HepG2 (cell line): ENCODE data around the gene PNLIPRP3. TPM values are rescaled to one million over a fixed set of nuclear protein-coding genes. Genes with fewer than 3 reads are reported as not detected.

ENCODE experiments used
- ATAC-seq: fragments of 200-7000 bp; cut with Tn5 transposase; 3 replicates; pipeline ENCODE4 v1.9.1; 2020; ENCODE audit warnings: mild to moderate bottlenecking, moderate library complexity
- BruUV-seq: library from RNA; stranded (reverse); fragments of 400-500 nt; replicated peaks from 2 replicates; lab custom pipeline; 2021; lab: Mats Ljungman, UMichigan
- CTCF ChIA-PET: fragments of 300-600 bp; formaldehyde crosslinking; extraction: SDS; loops from one replicate; lab custom pipeline; 2021; ENCODE audit warnings: low total read pairs, inconsistent platforms, low intra/inter-chr PET ratio; lab: Yijun Ruan, JAX
- POLR2A ChIA-PET: fragments of 350-600 bp; sonication (Branson Sonifier 250); formaldehyde crosslinking; loops from one replicate; lab custom pipeline; 2020; ENCODE audit warnings: antibody characterized with exemption, inconsistent platforms; lab: Yijun Ruan, JAX
- DNase-seq: peaks from one replicate; pipeline ENCODE4 v3.0.0-alpha.2; 2015; ENCODE audit warnings: low spot score
- FAIRE-seq: peaks from 3 replicates; lab custom pipeline; 2011; peaks lifted over from hg19 to GRCh38; lab: Jason Lieb, UNC
- H2AFZ ChIP-seq: one replicate; pipeline ENCODE4 v1.6.1; 2011; ENCODE audit warnings: low read length, inconsistent platforms
- H3K27ac ChIP-seq: fragments of 300-600 bp; 3 replicates; pipeline ENCODE4 v1.8.0; 2011; ENCODE audit warnings: mixed run types, mild to moderate bottlenecking, mixed read lengths, low read length, inconsistent platforms; ENCODE audit not compliant: insufficient read depth; ENCODE audit errors: extremely low read length
- H3K27me3 ChIP-seq, 2 experiments: fragments of 200-600 bp in 1 of 2; 2 replicates in 1 of 2; 3 replicates in 1 of 2; pipeline versions ENCODE4 v1.6.0 to v1.8.0; 2011; ENCODE audit warnings: low read length in 2 of 2, mild to moderate bottlenecking in 2 of 2, moderate library complexity in 2 of 2, inconsistent platforms in 1 of 2; ENCODE audit not compliant: insufficient read depth in 2 of 2, control insufficient read depth in 1 of 2
- H3K36me3 ChIP-seq, 2 experiments: fragments of 200-600 bp in 1 of 2; replicated peaks in 1 of 2; 2 replicates in 1 of 2; 3 replicates in 1 of 2; pipeline versions ENCODE4 v1.5.1 to v1.8.0; 2011; ENCODE audit warnings: low read length in 2 of 2, inconsistent platforms in 1 of 2; ENCODE audit not compliant: insufficient read depth in 2 of 2, control insufficient read depth in 1 of 2
- H3K4me1 ChIP-seq: 2 replicates; pipeline ENCODE4 v1.5.1; 2012; ENCODE audit warnings: low read length, inconsistent platforms; ENCODE audit not compliant: insufficient read depth
- H3K4me2 ChIP-seq: 2 replicates; pipeline ENCODE4 v1.6.0; 2011; ENCODE audit warnings: low read depth, low read length, inconsistent platforms
- H3K4me3 ChIP-seq, 3 experiments: fragments of 200-600 bp in 1 of 3; sonication (generic), shearing (Covaris generic) in 1 of 3; replicated peaks in 1 of 3; 2 replicates each; pipeline ENCODE4 v1.5.1; 2011 to 2016; ENCODE audit warnings: low read length in 3 of 3, inconsistent platforms in 2 of 3, low read depth in 2 of 3, mild to moderate bottlenecking in 2 of 3, control low read depth in 1 of 3, mixed read lengths in 1 of 3; ENCODE audit not compliant: insufficient read depth in 1 of 3
- H3K79me2 ChIP-seq: one replicate; pipeline ENCODE4 v1.6.1; 2011; ENCODE audit warnings: low read length, inconsistent platforms; ENCODE audit not compliant: insufficient read depth
- H3K9ac ChIP-seq: 2 replicates; pipeline ENCODE4 v1.6.0; 2011; ENCODE audit warnings: mild to moderate bottlenecking, low read depth, low read length, inconsistent platforms; ENCODE audit not compliant: insufficient read depth
- H3K9me3 ChIP-seq: 2 replicates; pipeline ENCODE4 v1.5.1; 2012; ENCODE audit warnings: mild to moderate bottlenecking, low read length
- H4K20me1 ChIP-seq: 2 replicates; pipeline ENCODE4 v1.6.0; 2011; ENCODE audit warnings: inconsistent platforms, mild to moderate bottlenecking, low read length, moderate library complexity; ENCODE audit not compliant: insufficient read depth
- CREB1 ChIP-seq, 2 experiments: fragments of 450-650 bp in 1 of 2; IDR thresholded peaks; 2 replicates each; pipeline ENCODE4 v1.6.1; 2016 to 2017; ENCODE audit warnings: control low read depth in 1 of 2, mild to moderate bottlenecking in 1 of 2, missing compliant biosample characterization in 1 of 2, missing genetic modification characterization in 1 of 2
- IRX3 ChIP-seq: sonication (generic); formaldehyde crosslinking; IDR thresholded peaks from 2 replicates; pipeline ENCODE4 v1.8.1; 2023; ENCODE audit warnings: mild to moderate bottlenecking, low read depth, missing genetic modification reagents, borderline replicate concordance
- NR2C2 ChIP-seq: sonication (generic); formaldehyde crosslinking; IDR thresholded peaks from 2 replicates; pipeline ENCODE4 v1.4.0; 2020; ENCODE audit warnings: missing genetic modification reagents, mild to moderate bottlenecking, moderate library complexity, borderline replicate concordance
- TBX3 ChIP-seq: fragments of 450-650 bp; IDR thresholded peaks from 2 replicates; pipeline ENCODE4 v1.6.1; 2017; ENCODE audit warnings: antibody characterized with exemption, mild to moderate bottlenecking, inconsistent platforms, borderline replicate concordance
- TEAD3 ChIP-seq: optimal IDR thresholded peaks from 2 replicates; pipeline ENCODE3; 2016; ENCODE audit warnings: borderline replicate concordance
- THAP7 ChIP-seq: sonication (generic); formaldehyde crosslinking; IDR thresholded peaks from 2 replicates; pipeline ENCODE4 v1.8.1; 2023; ENCODE audit warnings: mild to moderate bottlenecking, missing genetic modification reagents
- ZC3H4 ChIP-seq: sonication (generic); formaldehyde crosslinking; IDR thresholded peaks from 2 replicates; pipeline ENCODE4 v1.4.0; 2020; ENCODE audit warnings: missing genetic modification reagents, borderline replicate concordance
- ZGPAT ChIP-seq: IDR thresholded peaks from 2 replicates; pipeline ENCODE4 v1.6.1; 2016; ENCODE audit warnings: mild to moderate bottlenecking
- ZNF230 ChIP-seq: sonication (generic); formaldehyde crosslinking; IDR thresholded peaks from 2 replicates; pipeline ENCODE4 v1.4.0; 2020; ENCODE audit warnings: mild to moderate bottlenecking, missing genetic modification reagents
- ZNF274 ChIP-seq: sonication (generic); formaldehyde crosslinking; IDR thresholded peaks from 2 replicates; pipeline ENCODE4 v1.5.1; 2020; ENCODE audit warnings: mild to moderate bottlenecking, missing genetic modification reagents
- ZNF574 ChIP-seq: sonication (generic); formaldehyde crosslinking; IDR thresholded peaks from 2 replicates; pipeline ENCODE4 v1.4.0; 2020; ENCODE audit warnings: missing genetic modification reagents
- ZNF619 ChIP-seq: sonication (generic); formaldehyde crosslinking; IDR thresholded peaks from 2 replicates; pipeline ENCODE4 v1.4.0; 2020; ENCODE audit warnings: mild to moderate bottlenecking, missing genetic modification reagents
- ZNF713 ChIP-seq: sonication (generic); formaldehyde crosslinking; IDR thresholded peaks from 2 replicates; pipeline ENCODE4 v1.4.0; 2020; ENCODE audit warnings: mild to moderate bottlenecking, missing genetic modification reagents
- WGBS: methylation state at CpG from one replicate; pipeline ENCODE4 v1.1.6; 2017; ENCODE audit warnings: low lambda C conversion rate; 5-methylcytosine and 5-hydroxymethylcytosine counted together
- in situ Hi-C: cut with HindIII; loops from 2 replicates; pipeline ENCODE4 v1.10.0; 2017; ENCODE audit warnings: low pct_unique_long_range_greater_than_20kb; ENCODE audit not compliant: extremely low pct_ligation_motif_present
- intact Hi-C: fragments of 100-400 bp; cut with micrococcal nuclease; formaldehyde crosslinking; loops from one replicate; pipeline ENCODE4 v1.10.0; 2022; ENCODE audit not compliant: unreplicated experiment
- polyA plus RNA-seq, 8 experiments: library from polyadenylated mRNA; depleted of rRNA in 3 of 8; stranded (reverse) in 7 of 8; unstranded in 1 of 8; fragments of >200 nt; fragmentation: Illumina TruSeq in 4 of 8; extraction: Trizol in 4 of 8; gene quantifications; 2 replicates each; pipeline versions ENCODE4 v1.2.1 to v1.2.3, GENCODE V29; 2011 to 2016; ENCODE audit warnings: low read depth in 4 of 8, missing spikeins in 1 of 8, mixed read lengths in 1 of 8; ENCODE audit not compliant: insufficient read depth in 1 of 8
- total RNA-seq, 5 experiments: library from RNA; depleted of rRNA; stranded (reverse); fragments of >200 nt; fragmentation: Illumina TruSeq; extraction: Trizol; gene quantifications; 2 replicates each; pipeline ENCODE4 v1.2.3, GENCODE V29; 2016; ENCODE audit warnings: low read depth in 1 of 5

Gene PNLIPRP3
- total and polyA plus RNA-seq, 2 of the 13 experiments (the other 11 are each of a cell fraction or from before 2014, with no cell fraction given), result not detected

- intact Hi-C loops, result no loop called here
- POLR2A ChIA-PET, result no interaction called here
- Histone ChIP-seq H3K27ac (no peak overlapping the region), H3K4me1 (no peaks in the 10 kb centered on the region), H2AFZ (no peak overlapping the region), H3K9me3 (no peaks in the 10 kb centered on the region), H3K27me3 (no peaks in the 10 kb centered on the region), H3K79me2 (no peaks in the 10 kb centered on the region), H4K20me1 (no peaks in the 10 kb centered on the region), H3K36me3 (no peaks in the 10 kb centered on the region)
- CTCF ChIA-PET, result no interaction called here
- DNase-seq (no peak), ATAC-seq (no peak)
- BruUV-seq, result no TSS peak
- 42% methylated on average over 1 of the region's 1 CpG for WGBS
- TF ChIP-seq ZNF619 (no peak), CREB1 (IDR thresholded peaks at IDR 0.05) (no peak), CREB1 (CRISPR knock-in tag; IDR thresholded peaks at IDR 0.05) (no peak), TBX3 (no peak)
- TF ChIP-seq, all 625 proteins: peak for 0
- H3K4me3 ChIP-seq, result no peak overlapping the region
- no peak overlapping the region for H3K9ac ChIP-seq
- no peak overlapping the region for H3K4me2 ChIP-seq
- in situ Hi-C loops, result no loop called here
- no peak for FAIRE-seq
Observed at GRCh38 chr10:116487522-116488430, 60.1 kb downstream of the PNLIPRP3 start.

GRCh38 chr10:116489460-116489859, 61.8 kb downstream of the PNLIPRP3 start:
- no peak overlapping the region for H3K9ac ChIP-seq
- no TSS peak for BruUV-seq
- H3K27ac ChIP-seq, result no peak overlapping the region
- ChIA-PET POLR2A (no interaction called here), CTCF (no interaction called here)
- no peak overlapping the region for H3K4me2 ChIP-seq
- H3K36me3 ChIP-seq, result no peaks in the 10 kb centered on the region
- H3K4me1 ChIP-seq, result no peaks in the 10 kb centered on the region
- H3K4me3 ChIP-seq, result no peak overlapping the region
- H4K20me1 ChIP-seq, result no peaks in the 10 kb centered on the region
- H3K27me3 ChIP-seq, result no peaks in the 10 kb centered on the region
- no peak for DNase-seq
- no peak for ATAC-seq
- H3K9me3 ChIP-seq, result no peaks in the 10 kb centered on the region
- in situ Hi-C loops, result no loop called here
- no peak for FAIRE-seq
- intact Hi-C loops, result no loop called here
- 25% methylated on average over 2 of the region's 2 CpGs for whole genome bisulfite sequencing
- no peak overlapping the region for H2AFZ ChIP-seq
- H3K79me2 ChIP-seq, result no peaks in the 10 kb centered on the region
- TF ChIP-seq ZNF274 (CRISPR knock-in tag), result no peak
- no peak for TF ChIP-seq THAP7
- no peak for TF ChIP-seq ZC3H4 (CRISPR knock-in tag)
- no peak for TF ChIP-seq ZNF574 (CRISPR knock-in tag)
- no peak for TF ChIP-seq ZNF713 (CRISPR knock-in tag)
- TF ChIP-seq NR2C2 (CRISPR knock-in tag), result no peak
- TF ChIP-seq TEAD3 (CRISPR knock-in tag), result no peak
- no peak for TF ChIP-seq IRX3 (CRISPR knock-in tag)
- TF ChIP-seq ZNF230 (CRISPR knock-in tag), result no peak
- TF ChIP-seq ZGPAT (CRISPR knock-in tag), result no peak
